ENCODE measurements around the gene IGF2.
A peak's percentile ranks its signal among the peaks of the same experiment; 100 is the strongest.

The IGF2 gene

DNA sequence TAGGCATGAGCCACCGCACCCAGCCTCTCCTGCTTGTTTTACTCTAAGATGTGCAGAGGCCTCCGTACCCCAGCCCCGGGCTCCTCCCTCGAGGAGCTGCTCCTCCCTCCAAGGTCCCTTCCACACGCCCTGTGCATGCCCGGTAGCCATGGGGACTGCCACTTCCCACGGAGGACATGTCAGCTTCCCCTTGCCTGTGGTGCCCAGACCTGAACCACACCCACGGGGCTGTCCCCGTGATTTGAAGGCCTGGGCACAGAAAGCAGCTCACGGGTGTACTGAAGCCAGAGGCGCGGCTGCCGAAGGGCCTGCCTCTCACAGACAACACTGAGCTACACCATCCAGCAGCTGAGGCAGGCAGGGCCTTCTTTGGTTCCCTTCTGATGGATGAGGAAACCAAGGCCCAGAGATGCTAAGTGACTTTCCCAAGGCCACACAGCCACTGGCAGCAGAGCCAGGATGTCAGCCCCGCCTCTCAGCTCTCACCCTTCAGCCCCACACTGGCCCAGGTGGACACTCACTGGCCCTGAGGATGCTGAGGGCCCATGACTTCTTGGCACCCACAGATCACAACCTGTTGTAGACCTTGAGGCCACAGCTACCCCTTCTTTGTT is 14.5 kb upstream of the IGF2 start:
- no peak for DNase-seq (ENCODE audit: low read depth in 2 of 2)

DNA sequence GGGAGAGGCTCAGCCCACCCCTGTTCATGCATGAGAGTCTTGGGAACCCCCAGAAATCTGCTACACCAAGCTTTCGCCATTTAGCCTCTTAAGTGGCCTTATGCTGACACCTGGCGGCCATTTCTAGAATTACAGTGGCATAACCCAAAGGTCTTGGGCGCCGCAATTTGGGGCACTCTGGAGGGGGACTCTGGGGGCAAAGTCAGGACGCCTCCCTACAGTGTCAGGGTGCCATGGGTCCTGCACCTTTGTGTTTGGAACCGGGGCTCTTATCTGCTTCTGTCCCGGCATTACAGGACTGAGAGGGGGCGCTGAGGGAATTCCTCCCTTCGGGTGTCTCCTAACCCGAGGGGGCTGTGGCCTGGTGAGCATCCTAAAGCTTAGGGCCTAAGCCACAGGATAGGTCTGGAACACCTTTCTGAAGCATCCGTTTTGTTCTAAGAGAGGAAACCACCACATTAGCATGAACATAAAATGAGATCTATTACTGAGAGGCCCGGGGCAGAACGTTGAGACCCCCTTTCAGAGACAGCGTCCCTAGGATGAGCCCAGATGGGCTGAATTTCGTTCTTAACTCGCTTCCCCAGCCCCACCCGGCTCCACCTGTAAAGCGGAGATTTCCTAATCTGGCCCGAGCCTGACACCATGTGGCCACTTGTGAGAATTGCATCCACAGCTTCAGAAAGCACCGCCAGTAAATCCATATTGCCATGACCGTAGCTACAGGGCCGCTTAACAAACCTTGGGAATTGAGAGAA is 12.5 kb upstream of the IGF2 start:
- DNase-seq (ENCODE audit: low read depth in 2 of 2) = peak; percentile 70 to 73

DNA sequence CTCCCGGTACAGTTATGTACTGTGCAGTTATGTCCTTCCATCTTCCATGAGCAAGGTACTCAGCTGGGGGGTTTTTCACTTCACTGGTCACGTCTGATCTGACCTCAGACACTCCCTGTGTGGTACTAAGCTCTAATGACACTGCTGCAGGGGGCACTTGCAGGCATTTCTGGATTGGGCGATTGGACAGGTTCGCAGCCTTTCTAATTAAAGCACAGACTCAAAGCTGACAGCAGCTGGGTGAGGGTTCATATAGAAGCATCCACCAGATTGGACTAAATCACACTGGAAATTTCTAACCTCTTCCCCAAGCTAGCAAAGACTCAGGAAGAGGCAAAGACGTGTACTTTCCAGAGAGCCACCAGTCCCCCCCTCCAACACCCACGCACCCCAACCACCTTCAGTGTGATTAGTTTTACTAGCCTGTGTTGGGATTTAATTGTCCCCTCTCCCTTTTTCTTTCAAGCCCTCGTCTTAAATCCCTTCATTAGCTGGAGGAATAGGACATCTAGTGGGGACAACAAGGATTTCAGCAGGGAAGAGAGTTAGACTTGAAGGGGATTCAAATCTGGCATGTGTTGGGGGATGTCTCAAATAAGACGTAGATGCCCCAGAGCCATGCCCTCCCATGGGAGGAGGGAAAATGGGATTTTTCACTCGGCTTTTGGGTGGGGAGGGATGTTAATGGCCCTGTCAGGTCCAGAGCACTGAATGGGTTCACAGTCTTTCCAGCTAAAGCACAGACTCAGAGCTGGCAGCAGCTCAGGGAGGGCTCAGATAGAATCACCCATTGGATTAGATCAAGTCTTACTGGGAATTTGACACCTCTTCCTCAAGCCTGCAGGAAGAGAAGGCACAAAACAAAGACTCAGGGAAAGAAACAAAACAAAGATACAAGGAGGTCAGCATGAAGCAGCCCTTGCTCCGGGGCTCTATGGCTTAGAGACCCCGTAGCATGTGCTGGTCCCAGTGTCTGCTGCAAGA is 11.0 kb upstream of the IGF2 start:
- DNase-seq (ENCODE audit: low read depth in 2 of 2) = no peak

DNA sequence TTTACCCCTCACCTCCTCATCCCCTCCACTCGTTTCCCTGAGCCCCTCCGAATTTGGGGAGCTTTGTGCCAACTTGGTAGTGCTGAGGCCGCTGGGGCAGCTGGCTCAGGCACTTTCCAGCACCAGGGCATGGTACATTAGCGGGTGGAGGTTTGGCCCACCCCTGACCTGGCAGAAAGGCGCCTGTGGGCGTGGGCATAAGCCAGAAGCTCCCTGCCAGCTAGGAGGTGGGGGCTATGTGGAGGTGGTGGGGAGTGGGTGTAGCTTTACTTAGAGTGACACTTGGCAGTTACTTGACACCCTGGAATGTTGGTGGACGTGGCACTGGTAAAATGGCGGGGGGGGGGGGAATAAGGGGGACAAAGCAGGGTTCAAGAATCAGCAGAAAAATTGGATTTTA is 10.3 kb upstream of the IGF2 start:
- DNase-seq (ENCODE audit: low read depth in 2 of 2) = no peak

DNA sequence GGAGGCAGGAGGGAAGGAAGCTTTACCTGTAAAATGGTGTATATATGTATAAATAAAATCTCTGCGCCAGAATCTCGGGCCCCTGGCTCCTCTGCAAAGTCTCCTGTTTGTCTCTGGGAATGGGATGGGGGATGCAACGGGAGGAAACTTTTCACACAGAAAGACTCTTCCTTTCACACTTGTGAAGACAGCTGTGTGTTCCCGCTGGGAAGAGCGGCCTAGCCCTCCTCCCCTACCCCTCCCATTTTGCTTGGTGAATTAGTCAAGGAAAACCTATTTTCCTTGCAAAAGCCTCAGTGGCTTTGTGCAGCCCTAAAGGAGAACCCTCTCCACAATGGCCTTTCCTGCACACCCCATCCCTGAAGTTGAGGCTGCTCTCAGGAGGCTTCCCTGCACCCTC is 9.4 kb upstream of the IGF2 start:
- DNase-seq (ENCODE audit: low read depth in 2 of 2) = no peak

DNA sequence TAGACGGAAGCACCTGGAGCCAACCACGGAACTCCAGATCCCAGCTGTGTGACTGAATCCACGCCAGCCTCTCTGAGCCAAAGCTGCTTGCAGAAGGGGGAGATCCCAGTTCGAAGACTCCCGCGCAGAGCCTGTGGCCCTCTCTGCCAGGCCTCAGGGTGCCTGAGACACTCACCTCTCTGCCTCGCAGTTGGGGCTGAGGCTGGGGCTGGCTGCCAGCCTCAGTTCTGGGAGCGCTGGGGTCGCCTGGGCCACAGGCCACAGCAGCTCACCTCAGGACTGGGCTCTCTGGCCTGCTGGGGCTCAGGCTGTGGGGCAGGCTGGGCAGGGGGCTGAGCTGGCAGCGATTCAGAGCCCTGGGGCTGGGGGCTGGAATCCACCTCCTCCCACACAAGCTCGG is 8.2 kb upstream of the IGF2 start:
- DNase-seq (ENCODE audit: low read depth in 2 of 2) = no peak

DNA sequence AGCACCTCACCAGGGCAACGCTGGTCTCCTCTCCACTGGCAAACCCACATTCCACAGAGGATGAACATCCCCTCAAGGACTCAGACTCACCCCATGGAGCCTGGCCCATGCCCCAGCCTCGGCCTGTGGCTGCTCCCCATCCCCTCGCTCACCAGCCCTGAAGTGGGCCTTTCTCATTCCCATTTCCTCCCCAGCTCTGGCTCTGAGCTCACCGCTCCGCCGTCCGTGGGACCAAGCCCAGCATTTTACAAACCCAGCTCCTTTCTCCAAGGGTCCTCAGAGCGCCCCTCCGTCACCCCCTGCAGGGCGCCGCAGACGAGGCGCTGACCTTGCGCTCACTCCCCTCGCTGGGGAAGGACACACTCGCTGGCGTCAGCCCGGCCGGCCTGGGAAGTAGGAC is 6.9 kb upstream of the IGF2 start:
- DNase-seq (ENCODE audit: low read depth in 2 of 2) = no peak

DNA sequence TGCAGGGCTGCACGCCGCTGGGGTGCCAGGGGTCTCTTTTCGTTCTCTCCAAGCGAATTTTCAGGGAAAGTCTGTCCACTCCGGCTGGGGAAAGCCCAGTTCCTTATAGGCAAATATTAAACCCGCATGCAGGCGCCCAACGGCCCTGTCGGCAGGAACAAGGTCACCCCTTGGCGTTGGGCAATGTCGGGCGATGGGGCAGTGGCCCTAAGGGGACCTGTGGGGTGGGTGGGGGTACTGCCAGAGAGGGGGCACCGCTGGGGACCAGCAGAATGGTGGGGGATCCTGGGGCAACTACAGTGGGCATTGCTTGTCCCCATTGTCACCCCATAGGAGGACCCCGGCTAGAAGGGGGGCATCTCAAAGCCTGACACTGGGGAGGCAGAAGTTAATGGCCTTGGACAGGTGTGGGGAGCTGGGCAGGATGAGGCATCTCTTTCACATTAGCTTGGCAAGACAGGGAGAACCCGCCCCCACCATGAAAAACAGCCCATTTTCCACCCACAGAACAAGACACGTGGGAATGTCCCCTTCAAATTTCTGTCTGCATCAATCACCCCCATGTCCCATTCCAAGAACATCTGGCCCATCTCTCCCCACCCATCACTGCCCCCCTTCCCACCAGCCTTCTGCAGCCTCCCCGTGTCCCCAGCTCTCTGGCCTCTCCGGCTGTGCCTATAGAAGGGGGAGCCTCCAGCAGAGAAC is 5.5 kb upstream of the IGF2 start:
- no peak for DNase-seq (ENCODE audit: low read depth in 2 of 2)

DNA sequence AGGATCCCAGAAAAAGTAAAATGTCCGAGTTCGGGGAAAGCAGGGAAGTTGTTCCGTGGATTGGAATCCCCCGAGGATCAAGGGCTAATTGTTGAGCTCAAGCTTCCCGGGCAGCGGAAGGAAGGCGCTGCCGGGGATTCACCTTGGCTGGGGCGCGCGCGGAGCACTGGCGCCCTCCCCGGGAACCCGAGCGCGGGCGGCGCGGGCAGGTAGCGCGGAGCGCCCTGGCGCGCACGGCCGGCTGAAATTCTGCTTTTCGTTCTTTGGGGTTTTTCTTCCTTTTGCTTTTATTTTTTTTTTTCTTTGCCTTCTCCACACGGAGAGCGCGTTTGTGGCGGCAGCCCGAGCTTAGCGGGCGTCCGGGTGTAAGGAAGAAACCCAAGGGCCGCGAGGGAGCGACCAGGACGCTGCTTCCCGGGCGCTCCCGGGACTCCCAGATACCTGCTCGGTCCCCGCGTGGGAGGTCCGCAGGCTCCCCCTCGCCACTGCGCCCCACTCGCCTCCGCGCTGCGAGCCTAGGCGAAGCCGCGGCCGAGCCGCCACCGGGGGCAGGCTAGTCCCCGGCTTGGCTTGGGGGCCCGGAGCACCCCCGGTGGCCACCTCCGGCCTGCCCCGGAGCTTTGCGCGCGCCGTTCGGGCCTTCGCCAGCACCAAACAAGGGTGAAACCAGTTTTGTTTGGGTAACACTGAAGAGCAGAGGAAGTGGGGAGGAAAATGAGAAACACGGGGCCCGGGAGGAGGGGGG is 4.8 kb upstream of the IGF2 start:
- no peak for DNase-seq (ENCODE audit: low read depth in 2 of 2)

DNA sequence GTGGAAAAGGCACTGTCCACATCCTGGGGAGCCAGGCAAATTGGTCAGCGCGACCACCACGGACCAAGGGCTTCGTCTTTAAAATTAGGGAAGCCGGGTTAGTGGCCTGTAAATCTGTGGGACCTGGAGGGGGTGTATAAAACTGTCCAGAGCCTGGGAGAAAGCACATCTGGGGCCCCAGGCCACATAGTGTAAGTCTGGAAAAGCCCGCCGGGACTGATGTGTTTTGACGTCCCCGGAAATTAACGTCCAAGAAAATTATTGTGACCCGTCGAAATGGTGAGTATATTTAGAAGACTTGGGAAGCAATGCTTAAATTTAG is 4.2 kb upstream of the IGF2 start:
- no peak for DNase-seq (ENCODE audit: low read depth in 2 of 2)

DNA sequence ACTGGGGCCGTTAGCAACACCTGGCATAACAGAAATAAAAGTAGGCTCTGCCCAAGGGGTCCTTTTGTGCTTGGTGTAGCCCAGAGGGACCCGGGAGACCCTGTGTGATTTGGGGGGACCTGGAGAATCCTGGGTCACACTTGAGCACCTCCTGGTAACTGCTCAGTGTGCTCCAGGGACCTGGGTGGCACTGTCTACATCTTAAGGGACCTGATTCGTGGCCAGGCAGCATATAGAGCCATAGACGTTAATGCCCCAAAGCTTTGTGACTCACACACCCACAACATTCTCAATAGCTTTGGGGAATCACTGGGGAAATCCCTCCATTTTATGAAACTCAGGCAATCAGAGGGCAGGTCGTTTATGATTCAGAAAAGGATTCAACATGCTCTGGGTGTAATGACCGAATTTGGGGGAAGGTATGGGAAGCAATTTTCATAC is 3.6 kb upstream of the IGF2 start:
- peak in 1 of 2 donors; percentile 38 for DNase-seq (ENCODE audit: low read depth in 2 of 2)

DNA sequence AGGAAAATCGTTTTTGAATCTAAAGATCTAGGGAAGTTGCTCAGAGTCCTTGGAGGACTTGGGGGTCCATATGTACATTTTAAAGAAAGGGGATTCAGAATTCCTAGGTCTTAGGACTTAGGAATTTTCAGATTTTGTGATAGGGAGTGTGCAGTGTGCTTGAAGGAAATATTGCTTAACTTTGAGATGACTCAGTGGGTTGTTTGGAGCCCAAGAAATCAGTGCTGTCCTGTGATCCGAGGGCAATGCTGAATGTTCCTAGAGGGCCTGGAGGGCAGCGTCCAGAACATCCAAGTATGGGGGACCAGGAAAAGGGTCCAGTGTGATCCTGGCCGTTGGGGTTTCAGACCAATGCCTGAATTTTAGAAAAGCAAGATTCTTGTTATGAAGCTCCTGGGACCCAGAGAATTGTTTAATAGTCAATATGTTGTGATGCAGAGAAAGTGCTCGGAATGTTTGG is 3.1 kb upstream of the IGF2 start:
- no peak for DNase-seq (ENCODE audit: low read depth in 2 of 2)

DNA sequence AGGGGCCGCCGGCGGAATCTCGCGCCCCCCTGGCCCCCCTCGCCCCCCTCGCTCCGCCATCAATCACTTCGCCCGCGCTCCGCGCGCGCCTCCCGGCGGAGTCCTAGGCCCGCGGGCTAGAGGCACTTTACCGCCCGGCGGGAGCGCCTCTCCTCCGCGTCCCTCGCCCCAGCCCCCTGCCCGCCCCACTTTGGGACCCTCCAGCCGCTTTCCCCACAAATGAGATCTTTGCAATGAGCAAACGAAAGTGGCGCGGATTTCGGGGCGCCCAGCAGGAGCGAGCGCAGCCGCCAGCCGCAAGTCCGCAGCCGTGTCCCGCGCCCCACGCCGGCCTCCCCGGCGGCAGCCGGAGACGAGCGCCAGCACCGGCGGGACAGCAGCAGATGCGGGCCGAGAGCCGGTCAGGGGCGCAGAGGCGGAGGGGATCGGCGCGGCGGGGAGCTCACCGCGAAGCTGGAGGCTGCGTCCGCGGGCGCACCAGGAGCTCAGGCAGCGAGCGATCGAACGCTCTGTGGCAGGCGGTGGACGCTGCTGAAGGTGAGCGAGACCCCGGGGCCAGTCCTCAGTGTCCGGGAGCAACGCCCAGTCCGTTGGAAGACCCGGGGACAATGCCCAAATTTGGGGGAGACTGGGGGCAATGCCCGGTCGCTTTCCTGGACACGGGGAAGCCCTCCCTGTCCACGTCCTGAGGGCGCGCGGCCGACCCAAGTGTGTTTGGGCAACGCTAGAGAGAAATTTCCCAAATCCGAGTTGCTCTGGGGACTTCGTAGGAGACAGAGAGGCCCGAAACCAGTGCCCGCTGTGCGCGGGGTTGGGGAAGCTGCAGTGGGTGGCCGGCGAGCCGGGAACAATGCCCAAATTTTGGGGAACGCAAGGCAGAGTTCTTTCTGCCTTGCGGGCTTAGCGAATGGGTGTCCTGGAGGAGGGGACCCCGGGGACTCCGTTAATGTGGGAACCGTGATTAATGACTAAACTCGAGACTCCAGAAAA is 1.5 kb upstream of the IGF2 start:
- DNase-seq (ENCODE audit: low read depth in 2 of 2) = no peak

DNA sequence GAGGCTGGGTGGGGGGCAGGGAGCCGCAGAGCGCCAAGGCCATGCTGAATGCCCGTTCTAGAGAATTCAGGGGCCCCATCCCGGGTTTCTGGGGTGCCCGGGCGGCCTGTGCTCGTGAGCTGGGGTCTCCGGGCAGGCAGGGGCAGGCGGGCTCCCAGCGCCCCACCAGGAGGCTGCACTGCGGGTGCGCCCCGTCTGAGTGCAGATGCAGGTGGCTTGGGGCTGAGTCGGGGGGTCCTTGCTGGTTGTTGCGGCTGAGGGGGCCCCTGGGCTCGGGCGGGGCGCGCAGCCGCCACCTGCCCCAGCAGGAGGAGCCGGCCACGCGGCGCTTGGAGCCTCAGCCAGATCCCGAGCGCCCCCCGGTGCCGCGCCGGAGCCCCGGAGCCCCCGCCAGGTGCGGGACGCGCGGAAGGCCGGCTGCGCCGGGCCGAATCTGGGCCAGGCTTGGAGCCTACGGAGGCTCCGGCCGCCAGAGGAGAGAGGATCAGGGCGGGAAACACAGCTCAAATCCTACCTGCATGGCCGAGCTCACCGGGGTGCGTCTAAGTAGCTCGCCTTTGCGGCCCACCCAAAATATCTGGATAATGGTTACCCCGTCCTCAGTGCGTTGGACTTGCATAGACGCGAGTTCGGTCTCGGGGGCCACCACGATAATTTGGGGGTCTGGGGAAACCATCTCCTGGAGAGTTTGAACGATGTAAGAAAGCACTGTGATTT is 590 bp upstream of the IGF2 start:
- DNase-seq (ENCODE audit: low read depth in 2 of 2) = no peak

DNA sequence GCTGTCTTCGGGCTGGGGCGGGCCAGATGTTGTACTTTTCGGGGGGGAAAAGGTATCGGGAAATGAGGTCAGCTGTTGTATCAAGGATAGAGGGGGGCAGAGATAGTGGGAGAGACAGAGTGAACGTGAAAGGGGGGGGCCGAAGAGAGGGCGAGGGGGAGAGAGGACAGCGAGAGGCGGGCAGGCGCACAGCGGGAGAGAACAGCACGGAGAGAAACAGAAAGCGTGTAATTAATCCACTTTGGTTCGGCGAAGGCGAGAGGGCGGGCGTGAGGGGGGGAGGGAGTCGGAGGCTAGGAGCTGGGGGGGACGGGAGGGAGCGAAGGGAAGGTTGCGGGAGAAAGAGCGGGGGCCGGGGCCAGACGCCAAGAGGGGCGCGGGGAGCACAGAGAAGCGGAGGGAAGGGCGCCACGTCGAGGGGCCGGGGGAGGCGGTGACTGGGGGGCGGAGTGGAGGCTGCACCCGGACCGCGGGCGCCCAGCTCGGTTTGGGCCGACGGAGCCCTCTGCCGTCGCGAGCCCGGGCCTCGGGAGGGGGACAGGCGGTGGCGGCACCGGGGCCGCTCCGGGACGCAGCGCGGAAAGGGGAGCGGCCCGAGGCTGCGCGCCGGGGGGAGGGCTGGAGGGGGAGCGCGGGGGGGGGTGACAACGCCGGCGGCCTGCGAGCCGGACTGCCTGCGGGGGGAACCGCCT is 612 bp downstream of the IGF2 start:
- DNase-seq (ENCODE audit: low read depth in 2 of 2) = no peak

DNA sequence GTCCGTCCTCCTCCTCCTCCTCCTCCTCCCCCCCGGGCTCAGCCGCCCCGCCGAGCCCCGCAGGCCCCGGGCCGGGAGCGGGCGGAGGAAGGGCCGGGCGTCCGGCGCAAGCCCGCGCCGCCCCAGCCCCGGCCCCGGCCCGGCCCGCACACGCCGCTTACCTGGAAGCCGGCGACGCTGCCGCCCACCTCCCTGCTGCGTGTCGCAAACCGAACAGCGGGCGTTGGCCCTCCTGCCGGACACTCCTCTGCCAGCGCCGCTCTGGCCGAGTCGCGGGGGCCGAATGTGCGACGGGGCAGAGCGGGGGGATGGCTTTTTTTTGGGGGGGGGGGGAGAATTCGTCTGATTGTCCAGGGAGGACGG is 1.1 kb downstream of the IGF2 start:
- DNase-seq (ENCODE audit: low read depth in 2 of 2) = no peak

DNA sequence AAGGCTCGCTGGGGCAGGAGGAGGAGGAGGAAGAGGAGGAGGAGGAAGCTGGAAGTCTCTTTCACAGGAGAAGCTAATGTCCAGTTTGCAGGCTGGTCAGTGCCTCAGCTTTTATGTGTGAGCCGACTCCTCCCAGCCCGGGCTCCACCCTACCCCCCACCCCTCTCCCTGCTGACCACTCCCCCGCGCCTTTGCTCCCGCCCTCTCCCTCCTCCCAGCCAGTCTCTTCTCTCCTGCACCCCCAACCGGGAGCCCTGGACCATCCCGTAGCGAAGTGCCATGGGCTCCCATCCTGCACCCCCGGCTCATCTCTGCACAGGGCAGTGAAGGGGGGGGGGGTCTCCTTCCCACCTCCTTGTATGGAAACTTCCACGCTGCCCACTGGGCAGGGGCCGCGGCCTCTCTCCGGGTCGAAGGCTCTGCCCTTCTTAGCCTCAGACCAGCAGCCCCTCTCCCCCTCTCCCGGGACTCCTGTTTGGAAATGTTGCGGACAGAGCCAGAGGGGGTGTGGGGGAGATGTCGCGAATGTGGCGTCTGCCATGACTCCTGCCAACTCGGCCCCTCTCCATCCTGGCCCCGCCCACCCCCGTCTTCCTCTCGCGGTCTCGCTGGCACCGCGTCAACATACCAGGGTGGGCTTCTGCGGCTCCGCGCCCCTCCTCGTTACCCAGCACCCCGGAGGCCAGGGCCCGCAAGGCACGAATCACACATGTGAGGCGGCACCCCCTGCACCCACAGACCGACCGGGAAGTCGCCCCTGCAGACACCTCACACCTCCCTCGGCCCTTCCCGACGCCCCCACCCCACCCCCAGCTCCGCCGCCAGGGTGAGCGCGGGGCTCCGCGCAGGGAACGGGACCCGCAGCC is 1.8 kb downstream of the IGF2 start:
- no peak for DNase-seq (ENCODE audit: low read depth in 2 of 2)

DNA sequence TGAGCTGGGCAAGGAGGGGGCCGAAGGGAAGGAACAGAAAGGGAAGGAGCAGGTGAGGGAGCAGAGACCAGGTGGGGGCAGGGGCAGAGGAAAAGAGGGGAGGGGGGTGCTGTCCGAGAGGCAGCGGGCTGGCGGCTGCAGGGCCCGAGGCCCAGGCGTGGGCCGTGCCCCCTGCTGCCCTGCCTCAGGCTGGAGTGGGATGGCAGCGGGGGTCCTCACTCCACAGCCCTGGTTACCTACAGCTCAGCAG is 2.3 kb downstream of the IGF2 start:
- DNase-seq (ENCODE audit: low read depth in 2 of 2) = no peak

Data from stimulated activated CD4-positive, alpha-beta T cell treated with anti-CD3 and anti-CD28 coated beads, Interleukin-4, amount 100 ng/mL, for 48 hours (primary cell).